HG02981 (cell line): ENCODE data around the gene CCL15.
"Not testable (repeated sequence)": the region's sequence is repeated elsewhere in the genome, so short reads cannot be mapped to it uniquely, and the experiment has no call there.

Source experiments
- ATAC-seq: cut with Tn5 transposase; IDR thresholded peaks from one replicate; pipeline ENCODE4 v1.9.1; 2021; ENCODE audit warnings: mild to moderate bottlenecking, moderate library complexity; ENCODE audit not compliant: unreplicated experiment

The CCL15 gene

GRCh38 chr17:36001110-36001771 lies at the start of gene CCL15:
Gene CCL15 (minus strand): TSS chr17:36001553. CDS start chr17:36001492, 61 bp downstream.
- ATAC-seq, result no peak

- ATAC-seq, result no peak
Measured at GRCh38 chr17:36049643-36050042, 48.3 kb upstream of the CCL15 start.

GRCh38 chr17:36048066-36048465 lies 46.7 kb upstream of the CCL15 start:
- ATAC-seq, result no peak

GRCh38 chr17:36036235-36036634 lies 34.9 kb upstream of the CCL15 start:
- no peak for ATAC-seq

- ATAC-seq, result no peak
Measured at GRCh38 chr17:36034127-36034526, 32.8 kb upstream of the CCL15 start.

GRCh38 chr17:36030956-36031355 lies 29.6 kb upstream of the CCL15 start:
- ATAC-seq, result no peak

GRCh38 chr17:36027761-36028160 lies 26.4 kb upstream of the CCL15 start:
- no peak for ATAC-seq

GRCh38 chr17:36024106-36024869 lies 22.9 kb upstream of the CCL15 start:
- no peak for ATAC-seq

- no peak for ATAC-seq
Measured at GRCh38 chr17:36019423-36019822, 18.1 kb upstream of the CCL15 start.

- ATAC-seq, result no peak
Measured at GRCh38 chr17:36017799-36018198, 16.4 kb upstream of the CCL15 start, which contains the start of gene CCL23. Gene CCL23 (minus strand): TSS chr17:36017972. CDS start chr17:36017897, 75 bp downstream.

- ATAC-seq, result no peak
Measured at GRCh38 chr17:36016555-36016954, 15.2 kb upstream of the CCL15 start.

- not testable (repeated sequence) for ATAC-seq
Measured at GRCh38 chr17:36015895-36016294, 14.5 kb upstream of the CCL15 start.

GRCh38 chr17:36014946-36015345 lies 13.6 kb upstream of the CCL15 start:
- no peak for ATAC-seq

- no peak for ATAC-seq
Measured at GRCh38 chr17:36011201-36011600, 9.8 kb upstream of the CCL15 start.

GRCh38 chr17:36008998-36009665 lies 7.8 kb upstream of the CCL15 start:
- no peak for ATAC-seq

GRCh38 chr17:36004594-36005108 lies 3.3 kb upstream of the CCL15 start:
- ATAC-seq, result no peak

GRCh38 chr17:36002631-36003030 lies 1.3 kb upstream of the CCL15 start:
- ATAC-seq, result no peak

GRCh38 chr17:36001862-36002603 lies 680 bp upstream of the CCL15 start:
- ATAC-seq, result no peak

GRCh38 chr17:36000732-36001109 lies 632 bp downstream of the CCL15 start:
- no peak for ATAC-seq

GRCh38 chr17:35998756-35999155 lies 2.6 kb downstream of the CCL15 start:
- ATAC-seq, result no peak

GRCh38 chr17:35998018-35998545 lies 3.3 kb downstream of the CCL15 start:
- ATAC-seq, result no peak
